Right lobe of liver (tissue), 4 donors: Measurements from ENCODE around the gene PRR5L.

ENCODE experiments used
- POLR2A ChIP-seq: fragments of 450-650 bp; IDR thresholded peaks from one replicate; pipeline ENCODE4 v1.6.1; 2017; ENCODE audit warnings: antibody characterized with exemption, mild to moderate bottlenecking
- TF ChIP-seq, protein P1 (sequence below), 4 donors: fragments of 200-600 bp in 3 of 4; fragments of 450-650 bp in 1 of 4; IDR thresholded peaks; one replicate each; pipeline versions ENCODE4 v1.5.1 to v1.8.0; 2016 to 2022; ENCODE audit warnings: antibody characterized with exemption in 4 of 4, mild to moderate bottlenecking in 2 of 4
- donor health status: DM: no; HTN: no; CAD: no.
- donor health status: DM: no; HTN: no; CAD: no.
- donor health status: DM: no; HTN: yes; CAD: no.

GRCh38 chr11:36365907-36366306 lies 69.8 kb downstream of the PRR5L start:
- TF ChIP-seq, protein P1, sequence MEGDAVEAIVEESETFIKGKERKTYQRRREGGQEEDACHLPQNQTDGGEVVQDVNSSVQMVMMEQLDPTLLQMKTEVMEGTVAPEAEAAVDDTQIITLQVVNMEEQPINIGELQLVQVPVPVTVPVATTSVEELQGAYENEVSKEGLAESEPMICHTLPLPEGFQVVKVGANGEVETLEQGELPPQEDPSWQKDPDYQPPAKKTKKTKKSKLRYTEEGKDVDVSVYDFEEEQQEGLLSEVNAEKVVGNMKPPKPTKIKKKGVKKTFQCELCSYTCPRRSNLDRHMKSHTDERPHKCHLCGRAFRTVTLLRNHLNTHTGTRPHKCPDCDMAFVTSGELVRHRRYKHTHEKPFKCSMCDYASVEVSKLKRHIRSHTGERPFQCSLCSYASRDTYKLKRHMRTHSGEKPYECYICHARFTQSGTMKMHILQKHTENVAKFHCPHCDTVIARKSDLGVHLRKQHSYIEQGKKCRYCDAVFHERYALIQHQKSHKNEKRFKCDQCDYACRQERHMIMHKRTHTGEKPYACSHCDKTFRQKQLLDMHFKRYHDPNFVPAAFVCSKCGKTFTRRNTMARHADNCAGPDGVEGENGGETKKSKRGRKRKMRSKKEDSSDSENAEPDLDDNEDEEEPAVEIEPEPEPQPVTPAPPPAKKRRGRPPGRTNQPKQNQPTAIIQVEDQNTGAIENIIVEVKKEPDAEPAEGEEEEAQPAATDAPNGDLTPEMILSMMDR (IDR thresholded peaks at IDR 0.05): no peak
- no peak for TF ChIP-seq POLR2A
